ENCODE results near the gene PHACTR3. TPM values are rescaled to one million over a fixed set of nuclear protein-coding genes. Genes with fewer than 3 reads are reported as not detected.

The PHACTR3 gene
- total RNA-seq, 1 experiment from 2014 or later: 0.10 TPM

DNA sequence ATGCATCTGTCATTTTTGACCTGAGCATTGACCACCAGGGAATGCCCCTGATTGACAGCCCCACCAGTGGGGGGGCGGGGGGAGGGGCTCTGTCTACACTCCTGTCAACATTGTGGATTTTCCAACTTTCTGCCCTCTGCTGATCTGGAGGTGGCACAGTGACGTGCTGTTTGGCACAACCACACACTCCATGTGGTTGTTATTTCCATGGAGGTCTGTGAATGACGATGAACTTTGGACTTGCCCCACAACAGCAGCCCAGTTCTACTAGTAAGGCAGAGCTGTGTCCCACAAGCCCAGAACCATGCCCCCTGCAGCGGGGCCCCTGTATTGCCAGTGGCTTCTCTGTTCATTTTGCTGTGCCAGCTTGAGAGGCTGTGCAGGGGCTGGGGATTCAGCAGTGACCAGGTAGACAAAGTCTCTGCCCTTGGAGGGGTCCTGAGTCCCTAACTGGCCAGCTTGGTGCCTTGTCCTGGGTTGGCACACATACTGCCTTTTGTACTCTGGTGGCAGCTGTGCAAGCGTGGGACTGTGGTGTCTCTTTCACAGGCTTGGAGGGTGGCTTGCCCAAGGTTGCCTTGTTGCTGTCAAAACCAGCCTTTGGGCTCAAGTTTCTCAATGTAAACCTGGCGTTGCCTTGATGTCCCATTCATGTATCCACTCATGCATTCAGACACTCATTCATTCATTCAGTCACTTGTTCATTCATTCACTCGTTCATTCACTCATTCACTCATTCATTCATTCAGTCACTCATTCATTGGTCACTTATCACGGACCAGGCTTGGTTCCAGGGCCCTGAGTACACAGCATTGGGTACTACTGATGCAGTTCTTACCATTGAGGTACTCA lies 220.6 kb downstream of the PHACTR3 start:
- POLR2A ChIA-PET: no interaction called here
- in situ Hi-C loops (cut with HindIII; ENCODE audit: low pct_unique_long_range_greater_than_20kb, low sequenced_read_pairs): no loop called here
- CTCF ChIA-PET: no interaction called here

DNA sequence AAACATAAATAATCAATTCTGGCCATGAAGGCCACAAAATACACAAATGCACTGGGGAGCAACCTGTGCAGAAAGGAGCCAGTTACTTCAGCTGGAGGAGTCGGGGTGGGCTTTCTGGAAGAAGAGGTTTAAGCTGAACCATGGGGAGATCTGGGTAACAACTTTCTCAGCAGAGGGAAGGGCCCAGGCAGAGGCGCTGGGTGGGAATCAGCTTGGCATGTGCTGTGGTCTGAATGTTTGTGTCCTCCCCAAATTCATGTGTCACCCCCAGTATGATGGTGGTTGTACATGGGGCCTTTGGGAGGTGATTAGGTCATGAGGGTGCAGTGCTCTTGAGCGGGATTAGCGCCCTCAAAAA lies 221.2 kb downstream of the PHACTR3 start:
- no peak overlapping the region for H3K27ac ChIP-seq (ENCODE audit: low read length)
- in situ Hi-C loops (cut with HindIII; ENCODE audit: low pct_unique_long_range_greater_than_20kb, low sequenced_read_pairs) (no loop called here), intact Hi-C loops (cut with micrococcal nuclease; ENCODE audit: unreplicated experiment) (no loop called here)
- ATAC-seq (no peak), DNase-seq (ENCODE audit: low read depth, low spot score) (no peak)
- no peaks in the 10 kb centered on the region for H3K4me1 ChIP-seq (ENCODE audit: control insufficient read depth, insufficient read depth, low read length)
- TF ChIP-seq, protein P1, sequence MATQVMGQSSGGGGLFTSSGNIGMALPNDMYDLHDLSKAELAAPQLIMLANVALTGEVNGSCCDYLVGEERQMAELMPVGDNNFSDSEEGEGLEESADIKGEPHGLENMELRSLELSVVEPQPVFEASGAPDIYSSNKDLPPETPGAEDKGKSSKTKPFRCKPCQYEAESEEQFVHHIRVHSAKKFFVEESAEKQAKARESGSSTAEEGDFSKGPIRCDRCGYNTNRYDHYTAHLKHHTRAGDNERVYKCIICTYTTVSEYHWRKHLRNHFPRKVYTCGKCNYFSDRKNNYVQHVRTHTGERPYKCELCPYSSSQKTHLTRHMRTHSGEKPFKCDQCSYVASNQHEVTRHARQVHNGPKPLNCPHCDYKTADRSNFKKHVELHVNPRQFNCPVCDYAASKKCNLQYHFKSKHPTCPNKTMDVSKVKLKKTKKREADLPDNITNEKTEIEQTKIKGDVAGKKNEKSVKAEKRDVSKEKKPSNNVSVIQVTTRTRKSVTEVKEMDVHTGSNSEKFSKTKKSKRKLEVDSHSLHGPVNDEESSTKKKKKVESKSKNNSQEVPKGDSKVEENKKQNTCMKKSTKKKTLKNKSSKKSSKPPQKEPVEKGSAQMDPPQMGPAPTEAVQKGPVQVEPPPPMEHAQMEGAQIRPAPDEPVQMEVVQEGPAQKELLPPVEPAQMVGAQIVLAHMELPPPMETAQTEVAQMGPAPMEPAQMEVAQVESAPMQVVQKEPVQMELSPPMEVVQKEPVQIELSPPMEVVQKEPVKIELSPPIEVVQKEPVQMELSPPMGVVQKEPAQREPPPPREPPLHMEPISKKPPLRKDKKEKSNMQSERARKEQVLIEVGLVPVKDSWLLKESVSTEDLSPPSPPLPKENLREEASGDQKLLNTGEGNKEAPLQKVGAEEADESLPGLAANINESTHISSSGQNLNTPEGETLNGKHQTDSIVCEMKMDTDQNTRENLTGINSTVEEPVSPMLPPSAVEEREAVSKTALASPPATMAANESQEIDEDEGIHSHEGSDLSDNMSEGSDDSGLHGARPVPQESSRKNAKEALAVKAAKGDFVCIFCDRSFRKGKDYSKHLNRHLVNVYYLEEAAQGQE (IDR thresholded peaks at IDR 0.05; ENCODE audit: insufficient read depth in 1 of 2, low read depth in 2 of 2, low read length in 1 of 2): no peak
- TF ChIP-seq SIN3A (IDR thresholded peaks at IDR 0.05; ENCODE audit: borderline replicate concordance, insufficient read depth, low read depth, low read length) (no peak), POLR2AphosphoS5 (IDR thresholded peaks at IDR 0.05; ENCODE audit: low read depth, low read length) (no peak)
- no peaks in the 10 kb centered on the region for H3K36me3 ChIP-seq (ENCODE audit: control insufficient read depth, insufficient read depth, low read length)
- H3K9me3 ChIP-seq (ENCODE audit: control insufficient read depth, insufficient read depth, low read depth, low read length): no peaks in the 10 kb centered on the region
- POLR2A ChIA-PET: no interaction called here
- no peak overlapping the region for H3K4me3 ChIP-seq (ENCODE audit: low read depth in 2 of 2, low read length in 2 of 2)
- peaks cover 2% of the 10 kb centered on the region; the same call in 1 of the 2 replicates for H3K27me3 ChIP-seq (ENCODE audit: control insufficient read depth, insufficient read depth, low read length)
- CTCF ChIA-PET: interaction anchor here (0.6 kb wide), 1 partner anchor 41 kb away, joined by 3 read pairs; no protein-coding TSS in a partner anchor
- BruUV-seq (replicated peaks): no TSS peak

More for the DNA sequence above, 220.6 kb downstream of the PHACTR3 start:
- BruUV-seq (replicated peaks): no TSS peak
- Histone ChIP-seq H3K9me3 (ENCODE audit: control insufficient read depth, insufficient read depth, low read depth, low read length) (no peaks in the 10 kb centered on the region), H3K27ac (ENCODE audit: low read length) (no peak overlapping the region), H3K4me3 (ENCODE audit: low read depth in 2 of 2, low read length in 2 of 2) (no peak overlapping the region), H3K27me3 (ENCODE audit: control insufficient read depth, insufficient read depth, low read length) (peaks cover 2% of the 10 kb centered on the region; the same call in 1 of the 2 replicates), H3K4me1 (ENCODE audit: control insufficient read depth, insufficient read depth, low read length) (no peaks in the 10 kb centered on the region), H3K36me3 (ENCODE audit: control insufficient read depth, insufficient read depth, low read length) (no peaks in the 10 kb centered on the region)
- DNase-seq (ENCODE audit: low read depth, low spot score): no peak
- intact Hi-C loops (cut with micrococcal nuclease; ENCODE audit: unreplicated experiment): no loop called here
- no peak for ATAC-seq
- TF ChIP-seq, protein P1 (IDR thresholded peaks at IDR 0.05; ENCODE audit: insufficient read depth in 1 of 2, low read depth in 2 of 2, low read length in 1 of 2): no peak
